GM04504 (cell line): ENCODE results near the gene KDM2B.

Experiments
- DNase-seq: peaks from one replicate; pipeline ENCODE4 v3.0.0-alpha.2; 2012; ENCODE audit warnings: low read depth

The KDM2B gene

GRCh38 chr12:121530600-121531355 lies 50.0 kb downstream of the KDM2B start:
- no peak for DNase-seq

- DNase-seq, result no peak
These were observed 51.6 kb downstream of the KDM2B start for GRCh38 chr12:121529184-121529583.

GRCh38 chr12:121525411-121525810 lies 55.4 kb downstream of the KDM2B start:
- DNase-seq, result no peak

GRCh38 chr12:121524196-121524916 lies 56.5 kb downstream of the KDM2B start:
- no peak for DNase-seq

- no peak for DNase-seq
These were observed 57.1 kb downstream of the KDM2B start for GRCh38 chr12:121523741-121524140.

- no peak for DNase-seq
These were observed 57.9 kb downstream of the KDM2B start for GRCh38 chr12:121522971-121523370.

- DNase-seq, result no peak
These were observed 60.2 kb downstream of the KDM2B start for GRCh38 chr12:121520586-121521086.

- no peak for DNase-seq
These were observed 60.7 kb downstream of the KDM2B start for GRCh38 chr12:121520119-121520518.

GRCh38 chr12:121519227-121519626 lies 61.6 kb downstream of the KDM2B start:
- no peak for DNase-seq

GRCh38 chr12:121518656-121519055 lies 62.2 kb downstream of the KDM2B start:
- DNase-seq, result no peak

GRCh38 chr12:121516437-121517011 lies 64.3 kb downstream of the KDM2B start:
- no peak for DNase-seq

- DNase-seq, result no peak
These were observed 65.2 kb downstream of the KDM2B start for GRCh38 chr12:121515615-121516014.

GRCh38 chr12:121514184-121514742 lies 66.6 kb downstream of the KDM2B start:
- no peak for DNase-seq

- DNase-seq, result no peak
These were observed 67.2 kb downstream of the KDM2B start for GRCh38 chr12:121513464-121514183.

- DNase-seq, result no peak
These were observed 68.3 kb downstream of the KDM2B start for GRCh38 chr12:121512561-121512960.

GRCh38 chr12:121511916-121512315 lies 68.9 kb downstream of the KDM2B start:
- DNase-seq, result no peak

GRCh38 chr12:121509339-121509738 lies 71.5 kb downstream of the KDM2B start:
- no peak for DNase-seq

- DNase-seq, result no peak
These were observed 72.3 kb downstream of the KDM2B start for GRCh38 chr12:121508533-121508932.

GRCh38 chr12:121507984-121508383 lies 72.8 kb downstream of the KDM2B start:
- no peak for DNase-seq

- no peak for DNase-seq
These were observed 73.6 kb downstream of the KDM2B start for GRCh38 chr12:121507245-121507644.

GRCh38 chr12:121505513-121505912 lies 75.3 kb downstream of the KDM2B start:
- no peak for DNase-seq

- no peak for DNase-seq
These were observed 76.3 kb downstream of the KDM2B start for GRCh38 chr12:121504505-121504904.
